ENCODE data around the gene HES4.
"Not testable (repeated sequence)": the region's sequence is repeated elsewhere in the genome, so short reads cannot be mapped to it uniquely, and the experiment has no call there.

Gene HES4

DNA sequence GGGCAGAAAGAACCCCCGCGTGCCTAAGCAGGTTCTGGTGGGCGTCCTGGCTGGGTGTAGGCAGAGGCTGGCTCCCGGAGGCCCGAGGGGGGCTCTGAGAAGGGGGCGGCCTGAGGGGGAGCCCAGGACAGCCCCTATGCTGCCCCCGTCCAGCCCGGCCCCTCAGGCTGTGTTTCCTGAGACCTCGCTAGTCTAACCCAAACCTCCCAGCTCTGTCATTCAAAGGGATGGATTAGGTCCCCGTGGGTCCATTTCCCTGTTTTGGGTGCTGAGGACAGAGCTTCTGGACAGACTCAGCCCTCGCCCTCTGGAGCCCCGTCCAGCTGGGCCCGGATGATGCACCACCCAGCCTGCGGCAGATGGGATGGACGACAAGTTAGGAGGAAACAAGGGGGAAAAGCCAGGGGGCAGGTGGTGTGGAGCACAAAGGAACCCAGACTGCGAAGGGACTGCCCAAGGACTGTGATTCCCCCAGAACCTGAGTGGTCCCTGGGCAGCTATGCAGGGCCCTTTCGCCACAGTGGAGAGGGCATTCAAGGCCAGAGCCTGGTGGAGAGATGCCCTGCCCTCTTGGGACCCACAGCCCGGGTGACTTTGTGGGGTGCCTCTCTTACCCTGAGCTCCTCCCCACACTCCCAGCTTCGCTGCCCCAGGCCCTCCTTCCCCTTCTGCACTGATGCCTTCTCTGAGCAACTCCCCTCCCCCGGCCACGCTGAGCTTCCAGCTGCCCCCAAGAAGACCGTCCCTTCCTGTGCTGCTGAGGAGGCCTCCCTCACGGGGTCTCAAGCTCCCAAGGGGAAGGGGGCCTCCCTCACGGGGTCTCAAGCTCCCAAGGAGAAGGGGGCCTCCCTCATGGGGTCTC is 2.8 kb downstream of the HES4 start:
- H3K4me3 ChIP-seq (ENCODE audit: severe bottlenecking) = no peak overlapping the region
- no peaks in the 10 kb centered on the region for H3K9me3 ChIP-seq (ENCODE audit: severe bottlenecking)
- H3K27me3 ChIP-seq (ENCODE audit: insufficient read depth, poor library complexity, severe bottlenecking) = no peaks in the 10 kb centered on the region
- ATAC-seq (ENCODE audit: low read depth) = no peak
- H3K36me3 ChIP-seq (ENCODE audit: low read depth) = no peaks in the 10 kb centered on the region
- TF ChIP-seq, protein P1, sequence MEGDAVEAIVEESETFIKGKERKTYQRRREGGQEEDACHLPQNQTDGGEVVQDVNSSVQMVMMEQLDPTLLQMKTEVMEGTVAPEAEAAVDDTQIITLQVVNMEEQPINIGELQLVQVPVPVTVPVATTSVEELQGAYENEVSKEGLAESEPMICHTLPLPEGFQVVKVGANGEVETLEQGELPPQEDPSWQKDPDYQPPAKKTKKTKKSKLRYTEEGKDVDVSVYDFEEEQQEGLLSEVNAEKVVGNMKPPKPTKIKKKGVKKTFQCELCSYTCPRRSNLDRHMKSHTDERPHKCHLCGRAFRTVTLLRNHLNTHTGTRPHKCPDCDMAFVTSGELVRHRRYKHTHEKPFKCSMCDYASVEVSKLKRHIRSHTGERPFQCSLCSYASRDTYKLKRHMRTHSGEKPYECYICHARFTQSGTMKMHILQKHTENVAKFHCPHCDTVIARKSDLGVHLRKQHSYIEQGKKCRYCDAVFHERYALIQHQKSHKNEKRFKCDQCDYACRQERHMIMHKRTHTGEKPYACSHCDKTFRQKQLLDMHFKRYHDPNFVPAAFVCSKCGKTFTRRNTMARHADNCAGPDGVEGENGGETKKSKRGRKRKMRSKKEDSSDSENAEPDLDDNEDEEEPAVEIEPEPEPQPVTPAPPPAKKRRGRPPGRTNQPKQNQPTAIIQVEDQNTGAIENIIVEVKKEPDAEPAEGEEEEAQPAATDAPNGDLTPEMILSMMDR (IDR thresholded peaks at IDR 0.05; ENCODE audit: poor library complexity, severe bottlenecking) = no peak
- peak; percentile 57 for DNase-seq (ENCODE audit: low spot score)
- H3K27ac ChIP-seq (ENCODE audit: poor library complexity, severe bottlenecking) = no peak overlapping the region
- peaks cover 5% of the 10 kb centered on the region for H3K4me1 ChIP-seq (ENCODE audit: insufficient read depth, poor library complexity, severe bottlenecking)

DNA sequence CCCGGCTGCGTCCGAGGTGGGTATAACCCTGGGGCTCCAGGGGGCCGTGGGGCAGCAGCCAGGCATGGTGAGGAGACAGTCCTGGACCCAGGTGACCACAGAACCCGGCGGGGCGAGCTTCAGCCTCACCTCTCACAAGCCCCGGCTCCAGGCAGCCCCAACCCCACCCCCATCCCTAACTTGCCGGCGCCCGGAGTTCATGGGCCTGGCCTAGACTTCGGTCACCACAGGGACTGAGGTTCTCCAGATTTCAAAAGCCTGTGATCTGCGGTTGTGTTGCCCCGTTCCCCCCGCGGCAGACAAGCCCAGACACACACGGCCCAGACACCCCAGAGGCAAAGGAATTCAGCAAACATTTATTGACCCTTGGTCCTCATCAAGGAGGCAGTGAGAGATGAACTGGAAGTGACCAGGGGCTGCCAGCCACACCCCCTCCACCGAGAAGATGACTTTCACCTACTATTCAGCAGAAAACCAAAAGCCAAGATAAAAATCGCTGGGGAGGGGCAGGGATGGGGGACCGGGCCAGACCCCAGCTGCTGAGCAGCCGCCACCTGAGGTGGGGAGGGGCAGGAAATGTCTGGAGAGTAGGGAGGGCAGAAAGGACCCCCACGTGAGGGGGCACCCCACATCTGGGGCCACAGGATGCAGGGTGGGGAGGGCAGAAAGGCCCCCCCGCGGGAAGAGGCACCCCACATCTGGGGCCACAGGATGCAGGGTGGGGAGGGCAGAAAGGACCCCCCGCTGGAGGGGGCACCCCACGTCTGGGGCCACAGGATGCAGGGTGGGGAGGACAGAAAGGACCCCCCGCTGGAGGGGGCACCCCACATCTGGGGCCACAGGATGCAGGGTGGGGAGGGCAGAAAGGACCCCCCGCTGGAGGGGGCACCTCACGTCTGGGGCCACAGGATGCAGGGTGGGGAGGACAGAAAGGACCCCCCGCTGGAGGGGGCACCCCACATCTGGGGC is 3.9 kb downstream of the HES4 start:
- ATAC-seq (ENCODE audit: low read depth) (peak; percentile 16; the same call in 2 of the 3 replicates), DNase-seq (ENCODE audit: low spot score) (peak; percentile 67)
- no peak overlapping the region for H3K27ac ChIP-seq (ENCODE audit: poor library complexity, severe bottlenecking)
- H3K36me3 ChIP-seq (ENCODE audit: low read depth) = no peaks in the 10 kb centered on the region
- no peak overlapping the region for H3K4me3 ChIP-seq (ENCODE audit: severe bottlenecking)
- no peaks in the 10 kb centered on the region for H3K27me3 ChIP-seq (ENCODE audit: insufficient read depth, poor library complexity, severe bottlenecking)
- H3K4me1 ChIP-seq (ENCODE audit: insufficient read depth, poor library complexity, severe bottlenecking) = peaks cover 5% of the 10 kb centered on the region
- H3K9me3 ChIP-seq (ENCODE audit: severe bottlenecking) = no peaks in the 10 kb centered on the region
- TF ChIP-seq, protein P1 (IDR thresholded peaks at IDR 0.05; ENCODE audit: poor library complexity, severe bottlenecking) = no peak

DNA sequence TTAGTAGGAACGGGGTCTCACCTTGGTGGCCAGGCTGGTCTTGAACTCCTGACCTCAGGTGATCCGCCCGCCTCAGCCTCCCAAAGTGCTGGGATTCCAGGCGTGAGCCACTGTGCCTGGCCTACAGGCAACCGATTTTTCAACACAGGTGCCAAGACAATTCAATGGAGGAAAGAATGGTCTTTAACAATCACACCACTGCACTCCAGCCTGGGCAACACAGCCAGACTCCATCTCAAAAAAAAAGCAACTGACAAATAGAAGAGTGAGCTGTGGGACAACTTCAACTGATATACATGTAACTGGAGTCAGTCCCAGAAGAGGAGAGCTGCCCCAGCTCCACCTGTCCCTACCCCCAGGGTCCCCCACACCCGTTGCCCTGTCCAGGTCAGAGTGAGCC is 5.4 kb downstream of the HES4 start:
- H3K4me1 ChIP-seq (ENCODE audit: insufficient read depth, poor library complexity, severe bottlenecking); DNase-seq (ENCODE audit: low spot score); H3K36me3 ChIP-seq (ENCODE audit: low read depth); H3K4me3 ChIP-seq (ENCODE audit: severe bottlenecking); ATAC-seq (ENCODE audit: low read depth); H3K27me3 ChIP-seq (ENCODE audit: insufficient read depth, poor library complexity, severe bottlenecking); H3K27ac ChIP-seq (ENCODE audit: poor library complexity, severe bottlenecking); H3K9me3 ChIP-seq (ENCODE audit: severe bottlenecking): not testable (repeated sequence)

DNA sequence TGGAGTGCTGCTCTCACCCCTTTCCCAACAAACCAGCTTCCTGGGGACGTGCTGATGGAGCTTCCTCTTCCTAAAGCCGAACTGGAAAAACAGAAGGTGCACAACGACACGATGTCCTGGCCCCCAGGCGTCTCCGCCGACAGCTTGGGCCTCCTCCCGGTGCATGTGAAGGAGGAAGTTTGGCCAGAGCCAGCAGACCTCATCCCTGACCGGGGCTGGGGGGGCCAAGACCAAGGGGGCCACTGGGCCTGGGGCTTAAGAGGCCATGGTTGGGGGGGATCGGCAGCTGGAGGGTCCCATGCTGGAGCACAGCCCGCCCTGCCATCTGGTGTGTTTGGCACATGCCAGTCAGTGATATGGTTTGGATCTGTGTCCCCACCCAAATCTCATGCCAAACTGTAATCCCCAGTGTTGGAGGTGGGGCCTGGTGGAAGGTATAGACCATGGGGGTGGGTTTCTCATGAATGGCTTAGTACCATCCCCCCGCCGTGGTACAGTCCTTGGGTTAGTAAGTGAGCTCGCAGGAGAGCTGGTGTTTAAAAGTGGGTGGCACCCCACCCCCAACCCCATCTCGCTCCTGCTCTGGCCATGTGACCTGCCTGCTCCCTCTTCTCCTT is 6.4 kb downstream of the HES4 start:
- H3K36me3 ChIP-seq (ENCODE audit: low read depth) = no peaks in the 10 kb centered on the region
- no peak overlapping the region for H3K4me3 ChIP-seq (ENCODE audit: severe bottlenecking)
- TF ChIP-seq, protein P1 (IDR thresholded peaks at IDR 0.05; ENCODE audit: poor library complexity, severe bottlenecking) = no peak
- no peak for DNase-seq (ENCODE audit: low spot score)
- H3K9me3 ChIP-seq (ENCODE audit: severe bottlenecking) = no peaks in the 10 kb centered on the region
- H3K4me1 ChIP-seq (ENCODE audit: insufficient read depth, poor library complexity, severe bottlenecking) = peaks cover 5% of the 10 kb centered on the region
- ATAC-seq (ENCODE audit: low read depth) = no peak
- H3K27me3 ChIP-seq (ENCODE audit: insufficient read depth, poor library complexity, severe bottlenecking) = no peaks in the 10 kb centered on the region
- H3K27ac ChIP-seq (ENCODE audit: poor library complexity, severe bottlenecking) = no peak overlapping the region

DNA sequence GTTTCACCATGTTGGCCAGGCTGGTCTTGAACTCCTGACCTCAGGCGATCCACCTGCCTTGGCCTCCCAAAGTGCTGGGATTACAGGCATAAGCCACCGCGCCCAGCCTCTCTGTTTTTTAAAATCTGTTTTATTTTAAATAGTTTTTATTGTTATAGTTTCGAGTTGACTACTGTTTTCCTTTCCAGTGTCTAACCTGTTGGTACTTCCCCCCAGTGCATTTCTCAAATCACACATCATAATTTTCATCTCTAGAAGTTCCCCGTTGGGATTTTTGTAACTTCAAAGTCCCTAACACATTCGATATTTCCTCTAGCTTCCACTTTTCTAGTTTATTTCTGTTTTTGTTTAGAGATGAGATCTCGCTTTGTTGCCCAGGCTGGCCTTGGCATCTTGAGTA is 7.5 kb downstream of the HES4 start:
- no peak for DNase-seq (ENCODE audit: low spot score)
- peaks cover 5% of the 10 kb centered on the region for H3K4me1 ChIP-seq (ENCODE audit: insufficient read depth, poor library complexity, severe bottlenecking)
- H3K4me3 ChIP-seq (ENCODE audit: severe bottlenecking) = no peak overlapping the region
- no peaks in the 10 kb centered on the region for H3K9me3 ChIP-seq (ENCODE audit: severe bottlenecking)
- H3K36me3 ChIP-seq (ENCODE audit: low read depth) = no peaks in the 10 kb centered on the region
- H3K27me3 ChIP-seq (ENCODE audit: insufficient read depth, poor library complexity, severe bottlenecking) = no peaks in the 10 kb centered on the region
- no peak for ATAC-seq (ENCODE audit: low read depth)
- no peak overlapping the region for H3K27ac ChIP-seq (ENCODE audit: poor library complexity, severe bottlenecking)
- TF ChIP-seq, protein P1 (IDR thresholded peaks at IDR 0.05; ENCODE audit: poor library complexity, severe bottlenecking) = no peak
